Measurements from ENCODE around the gene SATB1.

DNA sequence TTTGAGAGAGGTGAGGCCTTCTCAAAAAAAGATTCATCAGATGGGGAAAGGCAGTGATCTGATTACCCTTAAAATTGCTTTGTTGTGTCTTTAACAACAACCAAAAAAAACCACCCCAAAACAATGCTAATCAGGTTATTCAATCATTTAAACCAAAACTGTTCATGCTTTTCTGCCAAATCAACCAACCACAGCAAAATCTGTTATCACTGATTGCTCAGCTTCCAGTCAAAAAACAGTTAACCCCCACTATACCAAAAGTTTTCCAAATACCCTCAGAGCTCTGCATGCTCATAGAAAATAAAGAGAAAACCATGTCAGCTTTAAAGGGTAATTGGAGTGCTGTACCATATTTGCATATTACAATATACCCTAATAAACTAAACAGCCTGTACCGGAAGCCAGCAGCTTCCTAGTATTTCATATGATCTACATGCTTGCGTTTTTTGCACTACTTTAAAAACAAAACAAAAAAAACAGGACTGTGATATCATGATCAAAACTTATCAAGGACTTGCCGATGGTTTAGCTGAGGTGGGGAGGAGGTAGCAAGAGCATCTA, 22.8 kb downstream of the SATB1 start:
- no peak for TF ChIP-seq POLR2A (IDR thresholded peaks at IDR 0.05)
- TF ChIP-seq, protein P1, sequence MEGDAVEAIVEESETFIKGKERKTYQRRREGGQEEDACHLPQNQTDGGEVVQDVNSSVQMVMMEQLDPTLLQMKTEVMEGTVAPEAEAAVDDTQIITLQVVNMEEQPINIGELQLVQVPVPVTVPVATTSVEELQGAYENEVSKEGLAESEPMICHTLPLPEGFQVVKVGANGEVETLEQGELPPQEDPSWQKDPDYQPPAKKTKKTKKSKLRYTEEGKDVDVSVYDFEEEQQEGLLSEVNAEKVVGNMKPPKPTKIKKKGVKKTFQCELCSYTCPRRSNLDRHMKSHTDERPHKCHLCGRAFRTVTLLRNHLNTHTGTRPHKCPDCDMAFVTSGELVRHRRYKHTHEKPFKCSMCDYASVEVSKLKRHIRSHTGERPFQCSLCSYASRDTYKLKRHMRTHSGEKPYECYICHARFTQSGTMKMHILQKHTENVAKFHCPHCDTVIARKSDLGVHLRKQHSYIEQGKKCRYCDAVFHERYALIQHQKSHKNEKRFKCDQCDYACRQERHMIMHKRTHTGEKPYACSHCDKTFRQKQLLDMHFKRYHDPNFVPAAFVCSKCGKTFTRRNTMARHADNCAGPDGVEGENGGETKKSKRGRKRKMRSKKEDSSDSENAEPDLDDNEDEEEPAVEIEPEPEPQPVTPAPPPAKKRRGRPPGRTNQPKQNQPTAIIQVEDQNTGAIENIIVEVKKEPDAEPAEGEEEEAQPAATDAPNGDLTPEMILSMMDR (IDR thresholded peaks at IDR 0.05): no peak

Data from transverse colon (tissue), 3 donors.